Measurements from ENCODE around the gene POGZ.
"Not testable (repeated sequence)": the region's sequence is repeated elsewhere in the genome, so short reads cannot be mapped to it uniquely, and the experiment has no call there.

The POGZ gene

DNA sequence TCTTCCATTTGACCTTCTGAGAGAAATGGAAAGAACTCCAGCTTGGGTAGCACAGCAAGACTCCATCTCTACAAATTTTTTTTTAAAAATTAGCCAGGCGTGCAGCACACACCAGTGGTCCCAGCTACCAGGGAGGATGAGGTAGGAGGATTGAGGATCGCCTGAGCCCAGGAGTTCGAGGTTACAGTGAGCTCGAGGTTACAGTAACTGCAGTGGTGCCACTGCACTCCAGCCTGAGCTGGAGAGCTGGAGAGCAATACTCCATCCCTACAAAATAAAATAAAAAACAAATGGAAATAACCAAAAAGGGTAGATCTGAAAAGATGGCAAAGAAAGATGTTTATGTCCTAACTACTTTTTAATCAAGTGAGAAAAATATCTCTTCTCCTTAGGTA is 14.5 kb downstream of the POGZ start:
- Histone ChIP-seq H3K4me3 (replicated peaks; ENCODE audit: insufficient read depth, low read length) (no peak overlapping the region), H3K27ac (replicated peaks) (no peak overlapping the region), H3K27me3 (ENCODE audit: insufficient read depth, poor library complexity, severe bottlenecking) (no peaks in the 10 kb centered on the region)
- TF ChIP-seq, protein P1, sequence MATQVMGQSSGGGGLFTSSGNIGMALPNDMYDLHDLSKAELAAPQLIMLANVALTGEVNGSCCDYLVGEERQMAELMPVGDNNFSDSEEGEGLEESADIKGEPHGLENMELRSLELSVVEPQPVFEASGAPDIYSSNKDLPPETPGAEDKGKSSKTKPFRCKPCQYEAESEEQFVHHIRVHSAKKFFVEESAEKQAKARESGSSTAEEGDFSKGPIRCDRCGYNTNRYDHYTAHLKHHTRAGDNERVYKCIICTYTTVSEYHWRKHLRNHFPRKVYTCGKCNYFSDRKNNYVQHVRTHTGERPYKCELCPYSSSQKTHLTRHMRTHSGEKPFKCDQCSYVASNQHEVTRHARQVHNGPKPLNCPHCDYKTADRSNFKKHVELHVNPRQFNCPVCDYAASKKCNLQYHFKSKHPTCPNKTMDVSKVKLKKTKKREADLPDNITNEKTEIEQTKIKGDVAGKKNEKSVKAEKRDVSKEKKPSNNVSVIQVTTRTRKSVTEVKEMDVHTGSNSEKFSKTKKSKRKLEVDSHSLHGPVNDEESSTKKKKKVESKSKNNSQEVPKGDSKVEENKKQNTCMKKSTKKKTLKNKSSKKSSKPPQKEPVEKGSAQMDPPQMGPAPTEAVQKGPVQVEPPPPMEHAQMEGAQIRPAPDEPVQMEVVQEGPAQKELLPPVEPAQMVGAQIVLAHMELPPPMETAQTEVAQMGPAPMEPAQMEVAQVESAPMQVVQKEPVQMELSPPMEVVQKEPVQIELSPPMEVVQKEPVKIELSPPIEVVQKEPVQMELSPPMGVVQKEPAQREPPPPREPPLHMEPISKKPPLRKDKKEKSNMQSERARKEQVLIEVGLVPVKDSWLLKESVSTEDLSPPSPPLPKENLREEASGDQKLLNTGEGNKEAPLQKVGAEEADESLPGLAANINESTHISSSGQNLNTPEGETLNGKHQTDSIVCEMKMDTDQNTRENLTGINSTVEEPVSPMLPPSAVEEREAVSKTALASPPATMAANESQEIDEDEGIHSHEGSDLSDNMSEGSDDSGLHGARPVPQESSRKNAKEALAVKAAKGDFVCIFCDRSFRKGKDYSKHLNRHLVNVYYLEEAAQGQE (IDR thresholded peaks at IDR 0.05; ENCODE audit: insufficient replicate concordance, low read depth): no peak
- TF ChIP-seq POLR2AphosphoS5 (IDR thresholded peaks at IDR 0.05; ENCODE audit: low read depth) (no peak), GABPA (IDR thresholded peaks at IDR 0.05; ENCODE audit: low read depth) (no peak), SPI1 (IDR thresholded peaks at IDR 0.05; ENCODE audit: borderline replicate concordance, low read depth) (no peak)
- TF ChIP-seq, protein P2, sequence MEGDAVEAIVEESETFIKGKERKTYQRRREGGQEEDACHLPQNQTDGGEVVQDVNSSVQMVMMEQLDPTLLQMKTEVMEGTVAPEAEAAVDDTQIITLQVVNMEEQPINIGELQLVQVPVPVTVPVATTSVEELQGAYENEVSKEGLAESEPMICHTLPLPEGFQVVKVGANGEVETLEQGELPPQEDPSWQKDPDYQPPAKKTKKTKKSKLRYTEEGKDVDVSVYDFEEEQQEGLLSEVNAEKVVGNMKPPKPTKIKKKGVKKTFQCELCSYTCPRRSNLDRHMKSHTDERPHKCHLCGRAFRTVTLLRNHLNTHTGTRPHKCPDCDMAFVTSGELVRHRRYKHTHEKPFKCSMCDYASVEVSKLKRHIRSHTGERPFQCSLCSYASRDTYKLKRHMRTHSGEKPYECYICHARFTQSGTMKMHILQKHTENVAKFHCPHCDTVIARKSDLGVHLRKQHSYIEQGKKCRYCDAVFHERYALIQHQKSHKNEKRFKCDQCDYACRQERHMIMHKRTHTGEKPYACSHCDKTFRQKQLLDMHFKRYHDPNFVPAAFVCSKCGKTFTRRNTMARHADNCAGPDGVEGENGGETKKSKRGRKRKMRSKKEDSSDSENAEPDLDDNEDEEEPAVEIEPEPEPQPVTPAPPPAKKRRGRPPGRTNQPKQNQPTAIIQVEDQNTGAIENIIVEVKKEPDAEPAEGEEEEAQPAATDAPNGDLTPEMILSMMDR (IDR thresholded peaks at IDR 0.05; ENCODE audit: insufficient read depth, low read length): no peak
- no peak for DNase-seq (ENCODE audit: low read depth in 1 of 2, low spot score in 1 of 2)

DNA sequence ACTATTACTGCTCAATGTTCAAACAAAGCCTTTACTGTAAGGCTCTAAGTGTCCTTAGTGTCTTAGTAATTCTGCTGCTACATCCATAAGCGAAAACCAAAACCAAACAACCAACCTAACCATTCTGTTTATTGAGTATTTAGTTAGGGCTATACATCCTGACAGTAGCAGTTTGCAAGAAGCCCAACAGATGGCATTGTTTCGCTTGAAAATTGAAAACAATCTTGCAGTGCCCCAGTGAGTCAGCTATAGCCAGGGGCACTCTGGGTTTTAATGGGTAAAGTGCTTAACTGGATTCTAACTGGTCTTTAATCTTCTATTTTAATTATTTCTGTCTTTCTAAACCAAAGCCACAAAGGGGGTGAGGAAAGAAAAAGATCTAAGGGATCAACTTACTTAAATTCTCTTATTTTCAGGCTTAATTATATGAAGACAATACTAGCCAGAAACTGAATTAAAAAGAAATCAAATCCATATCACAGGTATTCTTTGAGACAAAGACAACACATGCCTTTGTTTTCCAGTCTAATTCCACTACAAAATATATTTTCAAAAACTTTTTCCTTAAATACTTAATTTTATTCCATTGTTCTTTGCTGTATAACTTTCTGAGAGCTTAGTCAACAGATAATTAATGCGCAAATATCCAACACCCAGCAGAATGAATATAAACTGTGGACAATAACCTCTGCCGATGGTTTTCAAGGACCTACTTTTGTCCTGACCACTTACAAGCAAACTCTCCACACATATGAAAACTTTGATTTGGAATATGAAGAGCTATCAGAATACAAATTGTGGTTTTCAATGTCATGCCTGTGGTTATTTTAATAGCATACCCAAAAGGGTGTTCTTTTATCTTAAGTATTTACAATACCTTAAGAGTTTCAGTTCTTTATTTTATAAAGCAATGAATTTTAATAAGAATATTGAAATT is 15.2 kb downstream of the POGZ start:
- Histone ChIP-seq H3K27me3 (ENCODE audit: insufficient read depth, poor library complexity, severe bottlenecking) (no peaks in the 10 kb centered on the region), H3K27ac (replicated peaks) (no peak overlapping the region), H3K4me3 (replicated peaks; ENCODE audit: insufficient read depth, low read length) (no peak overlapping the region)
- DNase-seq (ENCODE audit: low read depth in 1 of 2, low spot score in 1 of 2): peak; percentile 27 to 74
- TF ChIP-seq SPI1 (IDR thresholded peaks at IDR 0.05; ENCODE audit: borderline replicate concordance, low read depth) (no peak), POLR2AphosphoS5 (IDR thresholded peaks at IDR 0.05; ENCODE audit: low read depth) (no peak), GABPA (IDR thresholded peaks at IDR 0.05; ENCODE audit: low read depth) (no peak)
- TF ChIP-seq, protein P2 (IDR thresholded peaks at IDR 0.05; ENCODE audit: insufficient read depth, low read length): peak; percentile 71
- TF ChIP-seq, protein P1 (IDR thresholded peaks at IDR 0.05; ENCODE audit: insufficient replicate concordance, low read depth): no peak

DNA sequence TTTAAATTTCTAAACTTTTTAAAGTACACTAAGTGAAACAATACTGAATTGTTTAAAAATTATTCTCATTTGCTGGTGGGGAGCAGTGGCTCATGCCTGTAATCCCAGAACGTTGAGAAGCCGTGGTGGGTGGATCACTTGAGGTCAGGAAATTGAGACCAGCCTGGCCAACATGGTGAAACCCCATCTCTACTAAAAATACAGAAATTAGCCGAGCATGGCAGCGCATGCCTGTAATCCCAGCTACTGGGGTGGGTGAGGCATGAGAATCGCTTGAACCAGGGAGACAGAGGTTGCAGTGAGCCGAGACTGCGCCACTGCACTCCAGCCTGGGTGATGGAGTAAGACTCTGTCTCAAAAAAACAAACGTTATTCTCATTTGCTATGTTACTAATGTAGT is 21.9 kb downstream of the POGZ start:
- DNase-seq (ENCODE audit: low read depth in 1 of 2, low spot score in 1 of 2); H3K27me3 ChIP-seq (ENCODE audit: insufficient read depth, poor library complexity, severe bottlenecking); H3K4me3 ChIP-seq (replicated peaks; ENCODE audit: insufficient read depth, low read length); H3K27ac ChIP-seq (replicated peaks): not testable (repeated sequence)

DNA sequence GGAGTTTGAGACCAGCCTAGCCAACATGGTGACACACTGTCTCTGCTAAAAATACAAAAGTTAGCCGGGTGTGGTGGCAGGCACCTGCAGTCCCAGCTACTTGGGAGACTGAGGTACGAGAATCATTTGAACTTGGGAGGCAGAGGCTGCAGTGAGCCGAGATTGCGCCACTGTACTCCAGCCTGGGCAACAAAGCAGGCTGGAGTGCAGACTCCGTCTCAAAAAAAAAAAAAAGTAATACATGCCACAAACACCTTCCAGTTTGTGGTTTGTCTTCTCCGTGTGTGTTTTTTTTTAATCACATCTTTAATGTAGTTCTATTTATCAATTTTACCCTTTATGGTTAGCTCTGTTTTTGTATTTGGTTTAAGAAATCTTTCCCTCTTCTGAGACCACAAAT is 22.3 kb downstream of the POGZ start:
- no peak for TF ChIP-seq GABPA (IDR thresholded peaks at IDR 0.05; ENCODE audit: low read depth)
- H3K27ac ChIP-seq (replicated peaks): no peak overlapping the region
- H3K27me3 ChIP-seq (ENCODE audit: insufficient read depth, poor library complexity, severe bottlenecking): no peaks in the 10 kb centered on the region
- no peak overlapping the region for H3K4me3 ChIP-seq (replicated peaks; ENCODE audit: insufficient read depth, low read length)
- no peak for DNase-seq (ENCODE audit: low read depth in 1 of 2, low spot score in 1 of 2)

DNA sequence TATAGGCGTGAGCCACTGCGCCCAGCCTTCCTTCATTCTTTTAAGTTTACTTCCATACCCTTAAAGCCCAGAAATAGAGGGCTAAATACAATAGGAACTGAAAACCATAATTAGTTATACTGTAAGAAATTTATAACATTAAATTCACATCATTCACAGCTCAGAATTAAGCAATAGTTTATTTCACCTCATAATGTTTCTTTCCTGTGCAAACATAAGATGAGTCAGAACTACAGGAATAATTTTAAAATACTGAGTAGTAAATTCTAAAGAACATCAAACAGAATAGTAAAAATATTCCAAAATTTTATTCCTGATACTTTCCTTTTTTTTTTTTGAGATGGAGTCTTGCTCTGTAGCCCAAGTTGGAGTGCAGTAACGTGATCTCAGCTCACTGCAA is 24.1 kb downstream of the POGZ start:
- DNase-seq (ENCODE audit: low read depth in 1 of 2, low spot score in 1 of 2): no peak
- no peaks in the 10 kb centered on the region for H3K27me3 ChIP-seq (ENCODE audit: insufficient read depth, poor library complexity, severe bottlenecking)
- no peak overlapping the region for H3K27ac ChIP-seq (replicated peaks)
- TF ChIP-seq POLR2AphosphoS5 (IDR thresholded peaks at IDR 0.05; ENCODE audit: low read depth) (no peak), SPI1 (IDR thresholded peaks at IDR 0.05; ENCODE audit: borderline replicate concordance, low read depth) (no peak), GABPA (IDR thresholded peaks at IDR 0.05; ENCODE audit: low read depth) (no peak)
- TF ChIP-seq, protein P1 (IDR thresholded peaks at IDR 0.05; ENCODE audit: insufficient replicate concordance, low read depth): no peak
- TF ChIP-seq, protein P2 (IDR thresholded peaks at IDR 0.05; ENCODE audit: insufficient read depth, low read length): no peak
- no peak overlapping the region for H3K4me3 ChIP-seq (replicated peaks; ENCODE audit: insufficient read depth, low read length)
